Right ventricle myocardium superior (tissue), 1 donor: ENCODE data around the gene DUSP2. TPM values are rescaled to one million over a fixed set of nuclear protein-coding genes. Genes with fewer than 3 reads are reported as not detected.
"Not testable (repeated sequence)": the region's sequence is repeated elsewhere in the genome, so short reads cannot be mapped to it uniquely, and the experiment has no call there.

Source experiments
- ATAC-seq: fragments of 200-7000 bp; cut with Tn5 transposase; one replicate; pipeline ENCODE4 v1.9.1; 2020; ENCODE audit warnings: mild to moderate bottlenecking; ENCODE audit not compliant: poor library complexity
- DNase-seq: peaks from one replicate; pipeline ENCODE4 v3.0.0-alpha.2; 2020
- intact Hi-C: fragments of 100-400 bp; cut with DNase I; formaldehyde crosslinking; loops from one replicate; pipeline ENCODE4 v1.11.2; 2022
- total RNA-seq: library from RNA; stranded (reverse); fragmentation: NEBNext Ultra II Directional; extraction: Animal tissue kit (Norgen Biotek cat#: 25700); gene quantifications from one replicate; pipeline ENCODE4 v1.2.1, GENCODE V29; 2021
- donor health status: DM: no; HTN: yes; CAD: no; lungs with severe emphysema.

The DUSP2 gene
- total RNA-seq, 1 donor from 2014 or later = 1.5 TPM

GRCh38 chr2:96164459-96165184 is 19.4 kb upstream of the DUSP2 start:
- no peak for DNase-seq
- no peak for ATAC-seq

DNA sequence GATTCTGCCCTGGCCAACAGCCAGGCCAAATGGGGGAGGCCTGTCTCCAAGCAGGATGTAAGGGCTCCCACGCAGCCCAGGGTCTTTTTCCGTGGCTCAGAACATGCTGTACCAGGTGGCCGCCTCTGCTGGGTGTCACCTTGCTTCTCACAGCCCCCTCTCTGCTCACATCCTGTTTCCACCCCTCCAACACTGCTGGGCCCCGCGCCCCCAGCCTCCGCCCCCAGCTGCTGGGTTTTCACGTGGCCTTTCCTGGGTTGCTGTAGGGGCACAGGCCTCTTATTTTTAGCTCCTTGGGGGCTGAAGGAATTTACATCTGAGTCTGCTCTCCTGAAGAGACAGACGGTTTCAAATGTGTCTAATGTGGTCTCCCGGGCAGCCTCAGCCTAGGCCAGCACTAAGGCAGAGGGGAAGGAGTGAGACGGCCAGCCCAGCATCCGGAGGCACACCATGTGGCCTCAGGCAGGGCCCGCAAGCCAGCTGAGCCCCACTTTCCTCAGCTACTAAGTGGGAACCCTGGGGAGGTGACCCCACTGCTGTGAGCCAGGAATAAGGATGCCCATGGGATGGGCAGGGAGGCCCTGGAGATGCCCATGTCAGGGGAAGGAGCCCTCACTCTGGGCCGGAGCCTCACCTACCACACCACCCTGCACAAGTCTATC is 18.7 kb upstream of the DUSP2 start:
- intact Hi-C loops = no loop called here
- ATAC-seq (no peak), DNase-seq (no peak)

More at GRCh38 chr2:96164459-96165184, 19.4 kb upstream of the DUSP2 start:
- intact Hi-C loops = no loop called here

DNA sequence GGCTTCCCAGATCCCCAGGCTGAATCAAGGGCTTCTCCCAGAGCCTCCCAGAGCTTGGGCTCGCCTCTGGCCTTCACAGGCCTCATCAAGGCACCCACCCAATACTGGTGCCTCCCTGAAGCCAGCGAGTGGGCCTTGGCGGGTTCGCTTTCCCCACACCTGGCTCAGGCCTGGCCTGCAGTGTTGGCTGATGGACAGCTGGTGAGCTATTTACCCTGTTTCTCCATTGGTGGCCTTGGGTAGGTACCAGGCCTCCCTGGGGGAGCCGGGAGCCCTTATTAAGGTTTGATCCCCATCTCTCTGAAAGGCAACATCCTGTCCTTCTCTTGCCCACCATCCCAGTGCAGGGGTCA is 18.2 kb upstream of the DUSP2 start:
- ATAC-seq (no peak), DNase-seq (no peak)
- intact Hi-C loops = no loop called here

DNA sequence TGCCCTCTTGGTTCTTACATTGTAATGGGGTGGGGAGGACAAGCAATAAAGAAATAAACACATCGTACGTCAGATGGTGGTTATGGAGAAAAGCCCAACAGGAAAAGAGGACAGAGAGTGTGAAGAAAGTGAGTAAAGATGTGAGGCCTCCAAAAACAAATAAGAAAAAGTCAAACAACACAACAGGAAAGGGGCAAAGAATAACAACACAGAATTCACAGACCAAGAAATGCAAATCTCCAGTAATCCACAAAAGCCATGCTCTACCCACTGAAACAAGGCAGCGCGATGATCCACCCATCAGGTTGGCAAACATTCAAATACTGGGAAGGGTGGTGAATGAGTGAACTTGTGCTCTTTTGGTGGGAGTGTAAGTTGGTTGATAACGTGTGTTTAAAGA is 16.7 kb upstream of the DUSP2 start:
- ATAC-seq = no peak
- DNase-seq = no peak
- intact Hi-C loops = no loop called here

GRCh38 chr2:96160366-96160765 is 15.1 kb upstream of the DUSP2 start:
- DNase-seq, ATAC-seq, intact Hi-C loops: not testable (repeated sequence)

GRCh38 chr2:96159084-96159830 is 14.0 kb upstream of the DUSP2 start:
- DNase-seq (peak; percentile 18), ATAC-seq (no peak)
- intact Hi-C loops = no loop called here

- ATAC-seq (no peak), DNase-seq (peak; percentile 8)
- intact Hi-C loops = no loop called here
These were observed 13.3 kb upstream of the DUSP2 start for GRCh38 chr2:96158554-96158940.

GRCh38 chr2:96157649-96158553 is 12.7 kb upstream of the DUSP2 start:
- ATAC-seq = no peak
- peak; percentile 35 for DNase-seq
- intact Hi-C loops = no loop called here

DNA sequence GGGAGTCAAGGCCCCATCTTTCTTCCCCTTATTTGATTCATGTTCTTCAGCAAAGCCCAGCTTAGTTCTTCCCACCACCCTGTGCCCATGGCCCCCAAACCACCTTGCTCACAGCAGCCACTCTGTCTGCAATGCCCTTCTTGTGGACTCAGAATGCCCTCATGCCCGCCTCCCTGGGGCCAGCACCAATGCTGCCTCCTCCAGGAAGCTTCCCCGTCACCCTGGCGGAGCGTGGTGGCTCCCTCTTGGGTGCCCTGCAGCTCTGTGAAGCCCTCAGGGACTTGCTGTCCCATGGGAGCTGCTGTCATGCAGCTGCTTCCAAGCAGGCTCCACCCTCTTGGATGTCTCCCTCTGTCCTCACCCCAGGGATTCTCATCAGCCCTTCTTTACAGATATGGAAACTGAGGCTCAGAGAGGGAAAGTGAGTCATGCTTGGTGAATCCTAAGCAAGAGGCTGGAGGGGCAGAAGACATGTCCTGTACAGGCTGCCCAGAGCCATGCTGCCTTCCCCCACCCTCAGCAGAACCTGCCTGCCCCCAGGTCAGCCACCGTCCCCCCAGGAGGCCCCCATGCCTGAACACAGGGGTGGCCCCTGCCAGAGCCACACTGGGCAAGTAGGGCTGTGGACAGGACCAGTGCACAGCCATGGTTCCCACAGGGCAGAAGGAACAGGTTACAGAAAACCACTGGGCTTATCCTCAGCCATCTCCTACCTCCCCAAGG is 11.8 kb upstream of the DUSP2 start:
- DNase-seq (peak; percentile 20), ATAC-seq (no peak)
- intact Hi-C loops = no loop called here

DNA sequence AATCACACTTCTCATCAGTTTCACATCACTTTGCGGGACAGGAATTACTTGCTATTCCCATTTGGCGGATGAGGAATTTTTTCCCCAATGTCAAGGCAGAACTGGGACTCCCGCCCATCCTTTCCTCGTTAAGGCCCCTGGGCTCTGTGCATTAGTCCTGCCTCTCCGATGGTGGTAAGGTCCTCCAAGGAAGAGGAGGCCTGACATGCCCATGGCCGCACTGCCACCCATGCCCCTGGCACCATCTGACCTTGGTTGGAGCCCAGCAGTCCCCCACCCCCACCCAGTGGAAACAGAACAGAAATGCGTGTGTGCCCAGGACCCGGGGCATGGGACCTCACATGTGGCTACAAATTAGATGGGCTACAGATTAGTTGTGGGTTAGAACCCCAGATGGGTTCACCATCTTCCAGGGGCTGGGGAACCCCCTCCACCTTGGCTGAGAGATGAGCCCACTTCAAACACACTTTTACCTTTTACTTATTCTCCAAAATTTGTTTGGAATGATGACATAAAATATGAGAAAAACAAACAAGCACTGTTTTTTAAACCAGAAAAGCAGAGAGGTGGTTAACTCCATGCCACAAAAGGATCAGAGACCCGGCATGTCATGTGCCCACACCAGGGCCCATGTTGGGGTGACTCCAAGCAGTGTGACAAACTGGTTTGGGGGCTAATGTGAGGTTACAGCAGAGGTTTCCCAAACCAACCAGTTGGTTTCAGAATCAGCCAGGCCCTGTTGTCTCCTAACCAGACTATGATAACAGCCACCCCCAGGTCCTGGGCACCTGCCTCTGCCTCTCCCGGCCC is 11.0 kb upstream of the DUSP2 start:
- no peak for DNase-seq
- intact Hi-C loops = no loop called here

DNA sequence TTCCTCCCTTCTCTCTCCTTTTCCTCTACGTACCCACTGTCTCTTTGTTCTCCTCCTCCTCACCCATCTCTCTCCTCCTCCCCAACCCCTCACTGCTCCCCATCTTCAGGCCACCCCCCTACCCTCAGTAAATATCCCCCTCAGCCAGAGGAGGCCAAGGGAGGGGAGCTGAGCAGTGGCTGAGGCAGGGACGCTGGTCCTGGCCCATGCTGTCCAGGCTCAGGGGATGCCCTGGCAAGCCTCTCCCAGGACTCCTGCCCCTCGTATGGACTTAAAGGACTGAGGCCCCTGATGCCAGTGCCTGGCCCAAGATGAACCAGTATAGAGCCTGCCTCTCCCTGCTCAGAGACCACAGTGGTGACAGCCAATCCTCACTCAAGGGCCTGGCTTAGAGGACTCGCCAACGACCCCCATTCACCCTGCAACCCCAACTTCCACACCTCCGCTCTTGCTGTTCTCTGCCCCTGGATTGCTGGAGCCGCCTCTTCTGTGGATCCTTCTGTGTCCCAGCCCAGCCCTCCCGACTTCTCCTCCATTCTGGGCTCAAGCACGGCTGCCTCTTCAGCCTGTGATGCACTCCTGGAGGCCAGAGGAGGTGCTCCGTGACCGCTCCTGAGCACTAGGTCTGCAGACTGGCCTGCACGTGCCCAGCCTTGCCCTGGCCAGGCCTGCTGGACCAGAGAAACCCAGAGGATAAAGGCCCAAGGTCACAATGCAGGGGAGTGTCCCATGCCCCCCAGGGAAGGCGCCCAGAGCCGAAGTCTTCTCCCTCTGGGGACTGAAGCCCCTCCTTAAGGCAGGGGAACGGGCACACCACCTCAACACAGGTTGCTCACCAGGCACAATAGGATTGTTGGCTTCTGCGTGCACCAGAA is 9.5 kb upstream of the DUSP2 start:
- peak; percentile 30 for DNase-seq
- intact Hi-C loops = no loop called here

More for the DNA sequence above, 11.0 kb upstream of the DUSP2 start:
- no peak for ATAC-seq

GRCh38 chr2:96153991-96154431 is 8.8 kb upstream of the DUSP2 start:
- DNase-seq = peak; percentile 20
- no peak for ATAC-seq
- intact Hi-C loops = no loop called here

More for the DNA sequence above, 9.5 kb upstream of the DUSP2 start:
- no peak for ATAC-seq

GRCh38 chr2:96153291-96153713 is 8.1 kb upstream of the DUSP2 start:
- intact Hi-C loops = no loop called here
- DNase-seq = no peak
- no peak for ATAC-seq

- DNase-seq (no peak), ATAC-seq (no peak)
- intact Hi-C loops = no loop called here
These were observed 7.3 kb upstream of the DUSP2 start for GRCh38 chr2:96152304-96153161.

DNA sequence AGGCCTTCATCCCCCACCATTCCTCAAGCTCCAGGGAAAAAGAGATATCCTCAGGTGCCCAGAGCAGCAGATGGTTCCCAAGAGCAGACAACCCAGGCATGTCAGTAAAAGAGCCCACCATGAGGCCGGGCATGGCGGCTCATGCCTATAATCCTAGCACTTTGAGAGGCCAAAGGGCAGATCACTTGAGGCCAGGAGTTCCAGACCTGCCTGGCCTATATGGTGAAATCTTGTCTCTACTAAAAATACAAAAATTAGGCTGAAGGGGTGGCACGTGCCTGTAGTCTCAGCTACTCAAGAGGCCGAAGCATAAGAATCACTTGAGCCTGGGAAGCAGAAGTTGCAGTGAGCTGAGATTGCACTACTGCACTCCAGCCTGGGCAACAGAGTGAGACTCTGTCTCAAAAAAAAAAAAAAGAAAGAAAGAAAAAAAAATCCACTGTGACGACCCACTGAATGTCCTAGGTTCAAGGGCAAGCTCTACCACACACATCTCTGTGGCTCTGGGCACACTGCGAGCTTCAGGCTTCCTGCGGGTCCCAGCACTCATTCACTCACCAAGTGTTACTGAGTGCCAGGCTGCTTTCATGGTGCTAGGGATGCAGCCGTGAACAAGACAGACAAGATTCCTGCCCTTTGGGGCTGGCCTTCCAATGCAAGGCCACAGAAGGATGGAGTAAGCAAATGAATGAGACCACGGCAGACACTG is 6.5 kb upstream of the DUSP2 start:
- intact Hi-C loops = no loop called here
- ATAC-seq (no peak), DNase-seq (no peak)
